SJCRH30 (cell line): ENCODE results near the gene ELMO1. TPM values are rescaled to one million over a fixed set of nuclear protein-coding genes. Genes with fewer than 3 reads are reported as not detected.

Experiments used
- DNase-seq, 2 experiments: peaks; one replicate each; pipeline ENCODE4 v3.0.0-alpha.2; 2015 to 2020
- H3K27ac ChIP-seq: fragments of 250-450 bp; sonication (Bioruptor Pico); 2 replicates; pipeline ENCODE4 v1.5.1; 2020; ENCODE audit warnings: mild to moderate bottlenecking, moderate library complexity
- H3K27me3 ChIP-seq: fragments of 250-450 bp; sonication (Bioruptor Pico); 2 replicates; pipeline ENCODE4 v1.5.1; 2020; ENCODE audit warnings: mild to moderate bottlenecking, moderate library complexity
- H3K36me3 ChIP-seq: fragments of 250-450 bp; sonication (Bioruptor Pico); 2 replicates; pipeline ENCODE4 v1.5.1; 2020; ENCODE audit warnings: mild to moderate bottlenecking, moderate library complexity
- H3K4me1 ChIP-seq: fragments of 250-450 bp; sonication (Bioruptor Pico); 2 replicates; pipeline ENCODE4 v1.5.1; 2020; ENCODE audit warnings: mild to moderate bottlenecking, moderate library complexity
- H3K4me3 ChIP-seq: fragments of 250-450 bp; sonication (Bioruptor Pico); 2 replicates; pipeline ENCODE4 v1.5.1; 2020; ENCODE audit warnings: mild to moderate bottlenecking, moderate library complexity
- H3K9me3 ChIP-seq: fragments of 250-450 bp; sonication (Bioruptor Pico); replicated peaks from 2 replicates; pipeline ENCODE4 v1.5.1; 2020; ENCODE audit warnings: mild to moderate bottlenecking, moderate library complexity
- total RNA-seq: library from RNA; depleted of rRNA; stranded (reverse); fragments of >200 nt; shearing (Covaris generic); gene quantifications from 2 replicates; pipeline ENCODE4 v1.2.3, GENCODE V29; 2014

ELMO1 gene
- total RNA-seq, 1 experiment from 2014 or later = 67.2 TPM

- Histone ChIP-seq H3K9me3 (no peaks in the 10 kb centered on the region), H3K36me3 (0 out of 2 replicates have a peak, but pooled peaks cover 9% of the 10 kb centered on the region), H3K4me3 (no peak overlapping the region), H3K27me3 (no peaks in the 10 kb centered on the region), H3K27ac (no peak overlapping the region), H3K4me1 (no peaks in the 10 kb centered on the region)
- DNase-seq = no peak
These were observed 364.4 kb downstream of the ELMO1 start for GRCh38 chr7:37084303-37084702.

- Histone ChIP-seq H3K27me3 (no peaks in the 10 kb centered on the region), H3K9me3 (no peaks in the 10 kb centered on the region), H3K4me1 (no peaks in the 10 kb centered on the region), H3K27ac (no peak overlapping the region), H3K4me3 (no peak overlapping the region), H3K36me3 (0 out of 2 replicates have a peak, but pooled peaks cover 7% of the 10 kb centered on the region)
- DNase-seq = no peak
These were observed 365.2 kb downstream of the ELMO1 start for GRCh38 chr7:37083311-37084096.

- Histone ChIP-seq H3K4me1 (no peaks in the 10 kb centered on the region), H3K36me3 (0 out of 2 replicates have a peak, but pooled peaks cover 6% of the 10 kb centered on the region), H3K27ac (no peak overlapping the region), H3K27me3 (no peaks in the 10 kb centered on the region), H3K9me3 (no peaks in the 10 kb centered on the region), H3K4me3 (no peak overlapping the region)
- peak; percentile 46 to 81 for DNase-seq
These were observed 367.2 kb downstream of the ELMO1 start for GRCh38 chr7:37081436-37081835.

GRCh38 chr7:37079420-37079819 is 369.2 kb downstream of the ELMO1 start:
- H3K4me1 ChIP-seq = no peaks in the 10 kb centered on the region
- no peaks in the 10 kb centered on the region for H3K9me3 ChIP-seq
- 0 out of 2 replicates have a peak, but pooled peaks cover 6% of the 10 kb centered on the region for H3K36me3 ChIP-seq
- DNase-seq = no peak
- no peak overlapping the region for H3K4me3 ChIP-seq
- H3K27ac ChIP-seq = no peak overlapping the region
- H3K27me3 ChIP-seq = no peaks in the 10 kb centered on the region

- Histone ChIP-seq H3K36me3 (0 out of 2 replicates have a peak, but pooled peaks cover 6% of the 10 kb centered on the region), H3K27me3 (no peaks in the 10 kb centered on the region), H3K4me3 (no peak overlapping the region), H3K4me1 (no peaks in the 10 kb centered on the region), H3K27ac (no peak overlapping the region), H3K9me3 (no peaks in the 10 kb centered on the region)
- no peak for DNase-seq
These were observed 372.0 kb downstream of the ELMO1 start for GRCh38 chr7:37076668-37077067.

- Histone ChIP-seq H3K36me3 (no peaks in the 10 kb centered on the region), H3K27me3 (no peaks in the 10 kb centered on the region), H3K4me1 (peaks cover 5% of the 10 kb centered on the region), H3K4me3 (no peak overlapping the region), H3K27ac (no peak overlapping the region), H3K9me3 (no peaks in the 10 kb centered on the region)
- peak; percentile 51 to 61 for DNase-seq
These were observed 374.3 kb downstream of the ELMO1 start for GRCh38 chr7:37074370-37074769.

- DNase-seq = no peak
- H3K9me3 ChIP-seq = no peaks in the 10 kb centered on the region
These were observed 377.5 kb downstream of the ELMO1 start for GRCh38 chr7:37071124-37071523.

GRCh38 chr7:37070471-37070870 is 378.2 kb downstream of the ELMO1 start:
- Histone ChIP-seq H3K9me3 (no peaks in the 10 kb centered on the region), H3K4me3 (no peak overlapping the region), H3K27me3 (no peaks in the 10 kb centered on the region), H3K27ac (no peak overlapping the region), H3K4me1 (peaks cover 42% of the 10 kb centered on the region), H3K36me3 (no peaks in the 10 kb centered on the region)
- DNase-seq = no peak

More at GRCh38 chr7:37071124-37071523, 377.5 kb downstream of the ELMO1 start:
- H3K36me3 ChIP-seq = no peaks in the 10 kb centered on the region
- no peak overlapping the region for H3K4me3 ChIP-seq
- peaks cover 37% of the 10 kb centered on the region for H3K4me1 ChIP-seq
- H3K27me3 ChIP-seq = no peaks in the 10 kb centered on the region
- no peak overlapping the region for H3K27ac ChIP-seq

- Histone ChIP-seq H3K4me3 (no peak overlapping the region), H3K9me3 (no peaks in the 10 kb centered on the region), H3K27me3 (no peaks in the 10 kb centered on the region), H3K36me3 (no peaks in the 10 kb centered on the region), H3K4me1 (peaks cover 45% of the 10 kb centered on the region), H3K27ac (no peak overlapping the region)
- no peak for DNase-seq
These were observed 378.6 kb downstream of the ELMO1 start for GRCh38 chr7:37070031-37070430.

GRCh38 chr7:37069336-37069735 is 379.3 kb downstream of the ELMO1 start:
- Histone ChIP-seq H3K27ac (peak overlapping the region; percentile 11; the same call in 1 of the 2 replicates), H3K36me3 (no peaks in the 10 kb centered on the region), H3K9me3 (no peaks in the 10 kb centered on the region), H3K4me1 (peaks cover 45% of the 10 kb centered on the region), H3K27me3 (no peaks in the 10 kb centered on the region), H3K4me3 (no peak overlapping the region)
- no peak for DNase-seq

- H3K27me3 ChIP-seq = no peaks in the 10 kb centered on the region
- H3K9me3 ChIP-seq = no peaks in the 10 kb centered on the region
- H3K4me1 ChIP-seq = peaks cover 45% of the 10 kb centered on the region
- H3K4me3 ChIP-seq = no peak overlapping the region
- H3K36me3 ChIP-seq = no peaks in the 10 kb centered on the region
- peak; percentile 76 to 86 for DNase-seq
- peak overlapping the region; percentile 13 for H3K27ac ChIP-seq
These were observed 379.8 kb downstream of the ELMO1 start for GRCh38 chr7:37068902-37069301.

GRCh38 chr7:37068038-37068437 is 380.6 kb downstream of the ELMO1 start:
- Histone ChIP-seq H3K27ac (0 out of 2 replicates have a peak overlapping the region, but pooled peaks have one; percentile 1), H3K9me3 (no peaks in the 10 kb centered on the region), H3K36me3 (no peaks in the 10 kb centered on the region), H3K4me1 (peaks cover 47% of the 10 kb centered on the region), H3K4me3 (no peak overlapping the region), H3K27me3 (no peaks in the 10 kb centered on the region)
- peak; percentile 88 to 95 for DNase-seq

GRCh38 chr7:37065779-37066271 is 382.8 kb downstream of the ELMO1 start:
- no peaks in the 10 kb centered on the region for H3K27me3 ChIP-seq
- peak overlapping the region; percentile 71 for H3K27ac ChIP-seq
- H3K4me1 ChIP-seq = peaks cover 59% of the 10 kb centered on the region
- no peaks in the 10 kb centered on the region for H3K36me3 ChIP-seq
- peak overlapping the region; percentile 13; the same call in 1 of the 2 replicates for H3K4me3 ChIP-seq
- peak; percentile 83 to 90 for DNase-seq
- H3K9me3 ChIP-seq = no peaks in the 10 kb centered on the region

- Histone ChIP-seq H3K27me3 (no peaks in the 10 kb centered on the region), H3K9me3 (no peaks in the 10 kb centered on the region), H3K36me3 (no peaks in the 10 kb centered on the region), H3K4me1 (peaks cover 36% of the 10 kb centered on the region), H3K27ac (no peak overlapping the region), H3K4me3 (no peak overlapping the region)
- peak in 1 of 2 experiments; percentile 27 for DNase-seq
These were observed 386.2 kb downstream of the ELMO1 start for GRCh38 chr7:37062560-37062859.

GRCh38 chr7:37061849-37062559 is 386.7 kb downstream of the ELMO1 start:
- no peak overlapping the region for H3K27ac ChIP-seq
- no peak for DNase-seq
- H3K27me3 ChIP-seq = no peaks in the 10 kb centered on the region

More at GRCh38 chr7:37061849-37062559, 386.7 kb downstream of the ELMO1 start:
- Histone ChIP-seq H3K36me3 (no peaks in the 10 kb centered on the region), H3K9me3 (no peaks in the 10 kb centered on the region), H3K4me1 (peaks cover 31% of the 10 kb centered on the region), H3K4me3 (no peak overlapping the region)
